Muscle of leg (tissue), 11 donors: Measurements from ENCODE around the gene VPS13D. TPM values are rescaled to one million over a fixed set of nuclear protein-coding genes. Genes with fewer than 3 reads are reported as not detected.
A peak's percentile ranks its signal among the peaks of the same experiment; 100 is the strongest.

Experiments
- DNase-seq: peaks from one replicate; pipeline ENCODE4 v3.0.0; 2013
- H3K27ac ChIP-seq: one replicate; pipeline ENCODE4 v1.5.1; 2013; ENCODE audit warnings: mild to moderate bottlenecking, low read length, control low read depth
- H3K27me3 ChIP-seq: one replicate; pipeline ENCODE4 v1.6.1; 2013; ENCODE audit warnings: low read length; ENCODE audit not compliant: control insufficient read depth, insufficient read depth
- H3K36me3 ChIP-seq: one replicate; pipeline ENCODE4 v1.6.1; 2013; ENCODE audit warnings: low read length; ENCODE audit not compliant: control insufficient read depth, insufficient read depth
- H3K4me1 ChIP-seq: one replicate; pipeline ENCODE4 v1.6.1; 2013; ENCODE audit warnings: low read length; ENCODE audit not compliant: control insufficient read depth, insufficient read depth
- H3K4me3 ChIP-seq: one replicate; pipeline ENCODE4 v1.5.1; 2013; ENCODE audit warnings: low read length, control low read depth
- H3K9me3 ChIP-seq: replicated peaks from 2 replicates; pipeline ENCODE4 v1.6.1; 2013; ENCODE audit warnings: low read depth, low read length; ENCODE audit not compliant: control insufficient read depth
- WGBS: methylation state at CpG from one replicate; pipeline ENCODE4 v1.1.5; 2013; ENCODE audit warnings: missing lambda C conversion rate; ENCODE audit not compliant: insufficient coverage; 5-methylcytosine and 5-hydroxymethylcytosine counted together
- polyA plus RNA-seq, 8 donors: library from polyadenylated mRNA; unstranded; fragments of 120-200 nt; gene quantifications; one replicate each; pipeline versions ENCODE4 v1.2.1 to v1.2.3, GENCODE V29; 2013; ENCODE audit warnings: inconsistent platforms in 1 of 8, low replicate concordance in 1 of 8; ENCODE audit not compliant: insufficient read length in 8 of 8, insufficient read depth in 1 of 8
- total RNA-seq: library from RNA; stranded (reverse); fragments of 120-200 nt; gene quantifications from one replicate; pipeline ENCODE4 v1.2.4, GENCODE V29; 2013

Gene VPS13D
- total and polyA plus RNA-seq, 9 donors, result 14.9 to 21.2 (median 17.0) TPM

- no peak for DNase-seq
- Histone ChIP-seq H3K27ac (peak overlapping the region; percentile 86), H3K4me1 (peaks cover 29% of the 10 kb centered on the region)
These were observed 203.1 kb downstream of the VPS13D start for GRCh38 chr1:12432897-12433296.

GRCh38 chr1:12433323-12434053, 203.7 kb downstream of the VPS13D start:
- peak; percentile 88 for DNase-seq
- Histone ChIP-seq H3K4me1 (peaks cover 29% of the 10 kb centered on the region), H3K9me3 (no peaks in the 10 kb centered on the region), H3K27ac (peak overlapping the region; percentile 86), H3K36me3 (no peaks in the 10 kb centered on the region), H3K4me3 (no peak overlapping the region), H3K27me3 (no peaks in the 10 kb centered on the region)
- 8% methylated on average over 7 of the region's 12 CpGs for WGBS

More at GRCh38 chr1:12432897-12433296, 203.1 kb downstream of the VPS13D start:
- 68% methylated on average over 2 of the region's 6 CpGs for WGBS
- Histone ChIP-seq H3K27me3 (no peaks in the 10 kb centered on the region), H3K36me3 (no peaks in the 10 kb centered on the region), H3K4me3 (no peak overlapping the region), H3K9me3 (no peaks in the 10 kb centered on the region)

GRCh38 chr1:12434174-12434573, 204.3 kb downstream of the VPS13D start:
- Histone ChIP-seq H3K9me3 (no peaks in the 10 kb centered on the region), H3K27me3 (no peaks in the 10 kb centered on the region), H3K27ac (peak overlapping the region; percentile 86), H3K4me3 (no peak overlapping the region), H3K4me1 (peaks cover 29% of the 10 kb centered on the region), H3K36me3 (no peaks in the 10 kb centered on the region)
- WGBS, result 54% methylated on average over 2 of the region's 5 CpGs
- no peak for DNase-seq

GRCh38 chr1:12434686-12435085, 204.9 kb downstream of the VPS13D start:
- Histone ChIP-seq H3K4me3 (no peak overlapping the region), H3K9me3 (no peaks in the 10 kb centered on the region), H3K36me3 (peaks cover 2% of the 10 kb centered on the region), H3K27ac (peak overlapping the region; percentile 86), H3K27me3 (no peaks in the 10 kb centered on the region), H3K4me1 (peaks cover 29% of the 10 kb centered on the region)
- no CpG with 5 or more reads among the region's 2 CpGs for WGBS
- DNase-seq, result no peak

DNA sequence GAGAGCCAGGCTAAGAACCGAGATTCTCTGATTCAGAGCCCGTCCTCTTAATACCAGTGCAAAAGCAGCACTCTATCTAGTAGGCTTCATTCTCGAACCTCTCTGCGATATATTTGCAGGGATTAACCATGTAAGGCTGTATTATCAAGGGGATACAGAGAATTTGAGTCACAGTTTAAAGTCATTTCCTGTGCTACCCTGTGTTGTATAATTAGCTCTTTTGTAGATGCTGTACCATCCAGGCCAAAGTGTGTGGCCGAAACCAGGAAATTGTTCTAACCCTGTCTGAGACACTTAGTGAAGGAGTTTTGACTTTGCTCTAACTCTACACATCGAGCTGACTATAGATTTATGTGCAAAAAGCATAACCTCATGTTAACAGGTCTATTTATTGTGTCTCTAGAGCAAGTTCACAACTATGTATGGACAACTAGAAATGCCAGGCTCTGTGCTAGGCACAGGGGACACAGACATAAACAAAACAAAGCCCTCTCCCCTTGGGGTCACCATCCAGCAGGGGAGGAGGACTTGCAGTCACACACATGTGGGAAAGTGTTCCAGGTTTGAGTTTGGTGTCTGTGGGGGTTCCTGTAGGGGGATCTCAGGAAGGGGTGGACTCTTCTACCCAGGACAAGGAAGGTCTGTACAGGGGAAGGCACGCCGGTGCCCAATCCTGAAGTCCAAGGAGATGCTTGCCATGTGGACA, 206.0 kb downstream of the VPS13D start:
- DNase-seq, result no peak
- Histone ChIP-seq H3K27ac (peak overlapping the region; percentile 59), H3K36me3 (peaks cover 2% of the 10 kb centered on the region), H3K4me3 (no peak overlapping the region), H3K27me3 (no peaks in the 10 kb centered on the region), H3K4me1 (peaks cover 26% of the 10 kb centered on the region), H3K9me3 (no peaks in the 10 kb centered on the region)
- 69% methylated on average over 2 of the region's 8 CpGs for WGBS

GRCh38 chr1:12436345-12436658, 206.5 kb downstream of the VPS13D start:
- Histone ChIP-seq H3K27ac (peak overlapping the region; percentile 1), H3K4me1 (peaks cover 26% of the 10 kb centered on the region)

GRCh38 chr1:12436817-12437599, 207.2 kb downstream of the VPS13D start:
- peaks cover 2% of the 10 kb centered on the region for H3K36me3 ChIP-seq
- H3K4me1 ChIP-seq, result peaks cover 26% of the 10 kb centered on the region
- no peaks in the 10 kb centered on the region for H3K9me3 ChIP-seq
- H3K27ac ChIP-seq, result no peak overlapping the region
- H3K4me3 ChIP-seq, result no peak overlapping the region
- no peak for DNase-seq
- no peaks in the 10 kb centered on the region for H3K27me3 ChIP-seq
- WGBS, result no CpG with 5 or more reads among the region's 12 CpGs

More at GRCh38 chr1:12436345-12436658, 206.5 kb downstream of the VPS13D start:
- Histone ChIP-seq H3K27me3 (no peaks in the 10 kb centered on the region), H3K4me3 (no peak overlapping the region), H3K36me3 (peaks cover 2% of the 10 kb centered on the region), H3K9me3 (no peaks in the 10 kb centered on the region)
- whole genome bisulfite sequencing, result 40% methylated on average over 1 of the region's 2 CpGs
- DNase-seq, result no peak

GRCh38 chr1:12437629-12438028, 207.8 kb downstream of the VPS13D start:
- H3K27ac ChIP-seq, result no peak overlapping the region

GRCh38 chr1:12438349-12438924, 208.6 kb downstream of the VPS13D start:
- Histone ChIP-seq H3K9me3 (no peaks in the 10 kb centered on the region), H3K27ac (no peak overlapping the region), H3K4me1 (peaks cover 14% of the 10 kb centered on the region), H3K4me3 (no peak overlapping the region), H3K27me3 (no peaks in the 10 kb centered on the region), H3K36me3 (peaks cover 5% of the 10 kb centered on the region)
- DNase-seq, result no peak
- WGBS, result 89% methylated on average over 5 of the region's 7 CpGs

More at GRCh38 chr1:12437629-12438028, 207.8 kb downstream of the VPS13D start:
- Histone ChIP-seq H3K27me3 (no peaks in the 10 kb centered on the region), H3K4me1 (peaks cover 22% of the 10 kb centered on the region), H3K36me3 (peaks cover 4% of the 10 kb centered on the region), H3K4me3 (no peak overlapping the region), H3K9me3 (no peaks in the 10 kb centered on the region)
- DNase-seq, result no peak
- WGBS, result 56% methylated on average over 1 of the region's 2 CpGs

- no peak for DNase-seq
- Histone ChIP-seq H3K4me1 (peaks cover 8% of the 10 kb centered on the region), H3K4me3 (no peak overlapping the region), H3K27me3 (no peaks in the 10 kb centered on the region), H3K36me3 (peaks cover 5% of the 10 kb centered on the region), H3K27ac (no peak overlapping the region), H3K9me3 (no peaks in the 10 kb centered on the region)
- WGBS, result 59% methylated on average over 5 of the region's 5 CpGs
These were observed 209.2 kb downstream of the VPS13D start for GRCh38 chr1:12439073-12439472.
